Spleen (tissue), 7 donors: ENCODE data around the gene TAOK3.

Source experiments
- POLR2A ChIP-seq, 3 donors: fragments of 450-650 bp; IDR thresholded peaks; one replicate each; pipeline ENCODE4 v1.5.1; 2017; ENCODE audit warnings: antibody characterized with exemption in 3 of 3, mild to moderate bottlenecking in 1 of 3
- POLR2AphosphoS5 ChIP-seq, 3 donors: sonication (generic); formaldehyde crosslinking; IDR thresholded peaks; one replicate each; pipeline ENCODE4 v1.5.1; 2017; ENCODE audit warnings: antibody characterized with exemption in 3 of 3
- TF ChIP-seq, protein P1 (sequence below), 11 experiments: fragments of 200-600 bp in 7 of 11; fragments of 450-650 bp in 4 of 11; sonication (generic) in 4 of 11; IDR thresholded peaks in 8 of 11; conservative IDR thresholded peaks in 3 of 11; 1 replicate in 7 of 11; 2 replicates in 4 of 11; pipeline versions ENCODE4 v1.4.0 to v1.8.0; 2016 to 2021; ENCODE audit warnings: antibody characterized with exemption in 11 of 11, inconsistent platforms in 4 of 11, mild to moderate bottlenecking in 1 of 11
- donor health status: DM: no; HTN: no; CAD: no; lungs with moderate emphysema.
- donor health status: DM: no; HTN: no; CAD: no.
- donor health status: DM: no; HTN: no; CAD: no.

DNA sequence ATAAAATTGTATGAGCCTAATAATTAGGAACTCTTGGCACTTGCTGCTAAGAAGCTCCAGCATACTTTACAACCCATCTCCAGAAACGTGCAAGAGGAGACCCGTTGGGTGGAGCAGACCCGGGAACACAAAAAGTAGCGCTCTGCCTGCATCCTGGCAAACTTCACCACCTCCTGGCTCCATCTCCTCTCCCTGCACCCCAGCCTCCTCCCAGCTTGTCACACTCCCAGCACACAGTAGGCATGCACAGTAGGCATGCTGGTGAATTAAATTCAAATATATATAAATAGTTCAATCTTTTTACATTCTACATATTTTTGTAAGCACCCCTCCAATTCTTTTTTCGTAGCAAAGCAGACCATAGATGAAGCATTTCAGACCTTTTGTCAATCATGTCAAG, 270.1 kb downstream of the TAOK3 start:
- TF ChIP-seq, protein P1, sequence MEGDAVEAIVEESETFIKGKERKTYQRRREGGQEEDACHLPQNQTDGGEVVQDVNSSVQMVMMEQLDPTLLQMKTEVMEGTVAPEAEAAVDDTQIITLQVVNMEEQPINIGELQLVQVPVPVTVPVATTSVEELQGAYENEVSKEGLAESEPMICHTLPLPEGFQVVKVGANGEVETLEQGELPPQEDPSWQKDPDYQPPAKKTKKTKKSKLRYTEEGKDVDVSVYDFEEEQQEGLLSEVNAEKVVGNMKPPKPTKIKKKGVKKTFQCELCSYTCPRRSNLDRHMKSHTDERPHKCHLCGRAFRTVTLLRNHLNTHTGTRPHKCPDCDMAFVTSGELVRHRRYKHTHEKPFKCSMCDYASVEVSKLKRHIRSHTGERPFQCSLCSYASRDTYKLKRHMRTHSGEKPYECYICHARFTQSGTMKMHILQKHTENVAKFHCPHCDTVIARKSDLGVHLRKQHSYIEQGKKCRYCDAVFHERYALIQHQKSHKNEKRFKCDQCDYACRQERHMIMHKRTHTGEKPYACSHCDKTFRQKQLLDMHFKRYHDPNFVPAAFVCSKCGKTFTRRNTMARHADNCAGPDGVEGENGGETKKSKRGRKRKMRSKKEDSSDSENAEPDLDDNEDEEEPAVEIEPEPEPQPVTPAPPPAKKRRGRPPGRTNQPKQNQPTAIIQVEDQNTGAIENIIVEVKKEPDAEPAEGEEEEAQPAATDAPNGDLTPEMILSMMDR (IDR thresholded peaks at IDR 0.05 in 8 of 11, conservative IDR thresholded peaks at IDR 0.05 in 3 of 11) = no peak
- TF ChIP-seq POLR2A (IDR thresholded peaks at IDR 0.05) = no peak
- no peak for TF ChIP-seq POLR2AphosphoS5 (IDR thresholded peaks at IDR 0.05)
